H1 (cell line): Measurements from ENCODE around the gene AGPAT3. TPM values are rescaled to one million over a fixed set of nuclear protein-coding genes. Genes with fewer than 3 reads are reported as not detected.
A peak's percentile ranks its signal among the peaks of the same experiment; 100 is the strongest.

Experiments
- CTCF ChIA-PET: fragments of 300-600 bp; sonication (Branson Sonifier 250); formaldehyde crosslinking; loops from one replicate; lab custom pipeline; 2021; ENCODE audit not compliant: partially characterized antibody; lab: Charles Lee
- POLR2A ChIA-PET: fragments of 300-600 bp; sonication (Branson Sonifier 250); formaldehyde crosslinking; loops from one replicate; lab custom pipeline; 2021; ENCODE audit warnings: inconsistent platforms; ENCODE audit not compliant: partially characterized antibody; lab: Charles Lee
- DNase-seq, 2 experiments: peaks; one replicate each; pipeline versions ENCODE4 v3.0.0 to v3.0.0-alpha.2; 2010 to 2022; ENCODE audit warnings: low spot score in 2 of 2, low read depth in 1 of 2, mixed read lengths in 1 of 2
- FAIRE-seq: peaks from 2 replicates; lab custom pipeline; 2011; peaks lifted over from hg19 to GRCh38; lab: Jason Lieb, UNC
- H2AFZ ChIP-seq: 2 replicates; pipeline ENCODE4 v1.8.1; 2012; ENCODE audit warnings: low read length, inconsistent platforms
- H2AK5ac ChIP-seq: 2 replicates; pipeline ENCODE4 v1.6.1; 2013; ENCODE audit warnings: low read depth, low read length
- H2BK120ac ChIP-seq: replicated peaks from 2 replicates; pipeline ENCODE3; 2013; ENCODE audit warnings: low read depth, low read length, inconsistent platforms
- H2BK12ac ChIP-seq: 2 replicates; pipeline ENCODE4 v1.6.1; 2013; ENCODE audit warnings: low read depth, low read length
- H2BK15ac ChIP-seq: 2 replicates; pipeline ENCODE4 v1.6.1; 2013; ENCODE audit warnings: low read length
- H2BK20ac ChIP-seq: 2 replicates; pipeline ENCODE4 v1.6.1; 2013; ENCODE audit warnings: low read length
- H2BK5ac ChIP-seq: 2 replicates; pipeline ENCODE4 v1.6.1; 2013; ENCODE audit warnings: low read depth, low read length
- H3K14ac ChIP-seq: 2 replicates; pipeline ENCODE4 v1.6.1; 2013; ENCODE audit warnings: inconsistent platforms; ENCODE audit not compliant: insufficient read length
- H3K18ac ChIP-seq: 2 replicates; pipeline ENCODE4 v1.6.1; 2013; ENCODE audit warnings: low read length; ENCODE audit errors: extremely low read depth
- H3K23ac ChIP-seq: 2 replicates; pipeline ENCODE4 v1.6.1; 2013; ENCODE audit warnings: inconsistent platforms; ENCODE audit not compliant: insufficient read length
- H3K23me2 ChIP-seq: 2 replicates; pipeline ENCODE4 v1.6.1; 2013; ENCODE audit warnings: low read depth, low read length
- H3K27ac ChIP-seq: 2 replicates; pipeline ENCODE4 v1.6.1; 2011; ENCODE audit warnings: low read depth, low read length, inconsistent platforms
- H3K27me3 ChIP-seq, 4 experiments: replicated peaks in 1 of 4; 1 replicate in 1 of 4; 2 replicates in 3 of 4; pipeline versions ENCODE4 v1.6.1 to v1.8.1; 2011 to 2013; ENCODE audit warnings: low read length in 3 of 4, mild to moderate bottlenecking in 3 of 4, inconsistent platforms in 2 of 4, mixed read lengths in 2 of 4, moderate library complexity in 1 of 4; ENCODE audit not compliant: control insufficient read depth in 3 of 4, insufficient read depth in 3 of 4; ENCODE audit errors: extremely low read depth in 1 of 4
- H3K36me3 ChIP-seq, 4 experiments: 2 replicates each; pipeline versions ENCODE4 v1.6.1 to v1.8.1; 2011 to 2013; ENCODE audit warnings: mild to moderate bottlenecking in 4 of 4, low read length in 3 of 4, moderate library complexity in 2 of 4, control low read depth in 1 of 4, inconsistent platforms in 1 of 4; ENCODE audit not compliant: insufficient read depth in 4 of 4, control insufficient read depth in 2 of 4
- H3K4ac ChIP-seq: replicated peaks from 2 replicates; pipeline ENCODE3; 2013; ENCODE audit warnings: low read length, low read depth, mixed read lengths, inconsistent platforms; ENCODE audit not compliant: insufficient read length
- H3K4me1 ChIP-seq, 4 experiments: replicated peaks in 1 of 4; 1 replicate in 1 of 4; 2 replicates in 3 of 4; pipeline versions ENCODE4 v1.6.1 to v1.8.1; 2011 to 2013; ENCODE audit warnings: low read length in 3 of 4, inconsistent platforms in 2 of 4, mixed read lengths in 1 of 4; ENCODE audit not compliant: insufficient read depth in 4 of 4, control insufficient read depth in 3 of 4
- H3K4me2 ChIP-seq, 2 experiments: 2 replicates each; pipeline versions ENCODE4 v1.6.1 to v1.8.1; 2011 to 2013; ENCODE audit warnings: low read depth in 2 of 2, low read length in 2 of 2, control low read depth in 1 of 2, inconsistent platforms in 1 of 2, mild to moderate bottlenecking in 1 of 2; ENCODE audit not compliant: insufficient read depth in 1 of 2
- H3K4me3 ChIP-seq, 4 experiments: fragments of 200-600, 300-600 bp in 1 of 4; sonication (generic), shearing (Covaris generic), sonication (Bioruptor Twin) in 1 of 4; 2 replicates each; pipeline versions ENCODE4 v1.5.1 to v1.8.1; 2011 to 2016; ENCODE audit warnings: low read length in 4 of 4, low read depth in 3 of 4, control low read depth in 2 of 4, inconsistent platforms in 2 of 4, mild to moderate bottlenecking in 2 of 4, mixed read lengths in 1 of 4, moderate library complexity in 1 of 4; ENCODE audit not compliant: insufficient read depth in 2 of 4; ENCODE audit errors: extremely low read depth in 1 of 4
- H3K56ac ChIP-seq: replicated peaks from 2 replicates; pipeline ENCODE3; 2013; ENCODE audit warnings: low read depth, mild to moderate bottlenecking, mixed read lengths, low read length, inconsistent platforms; ENCODE audit not compliant: insufficient read length
- H3K79me1 ChIP-seq: 2 replicates; pipeline ENCODE4 v1.6.1; 2013; ENCODE audit warnings: low read depth, low read length, control low read depth
- H3K79me2 ChIP-seq, 2 experiments: 2 replicates each; pipeline versions ENCODE4 v1.6.1 to v1.8.1; 2012 to 2013; ENCODE audit warnings: low read length in 2 of 2, mild to moderate bottlenecking in 2 of 2, inconsistent platforms in 1 of 2; ENCODE audit not compliant: insufficient read depth in 2 of 2, control insufficient read depth in 1 of 2
- H3K9ac ChIP-seq, 4 experiments: replicated peaks in 1 of 4; 1 replicate in 1 of 4; 2 replicates in 3 of 4; pipeline versions ENCODE4 v1.6.1 to v1.8.1; 2011 to 2013; ENCODE audit warnings: low read depth in 3 of 4, low read length in 3 of 4, control low read depth in 2 of 4, mild to moderate bottlenecking in 2 of 4, moderate library complexity in 2 of 4, inconsistent platforms in 1 of 4; ENCODE audit errors: extremely low read depth in 1 of 4
- H3K9me3 ChIP-seq, 2 experiments: 2 replicates each; pipeline versions ENCODE4 v1.6.1 to v1.8.1; 2012 to 2013; ENCODE audit warnings: mild to moderate bottlenecking in 2 of 2, moderate library complexity in 2 of 2, control low read depth in 1 of 2, inconsistent platforms in 1 of 2, low read depth in 1 of 2, low read length in 1 of 2, mixed read lengths in 1 of 2; ENCODE audit not compliant: insufficient read depth in 2 of 2
- H4K20me1 ChIP-seq, 2 experiments: replicated peaks in 1 of 2; 2 replicates each; pipeline versions ENCODE3 to v1.8.1; 2011 to 2013; ENCODE audit warnings: inconsistent platforms in 2 of 2, low read length in 2 of 2, mild to moderate bottlenecking in 1 of 2; ENCODE audit not compliant: insufficient read depth in 2 of 2, control insufficient read depth in 1 of 2
- H4K5ac ChIP-seq: 2 replicates; pipeline ENCODE4 v1.6.1; 2013; ENCODE audit warnings: low read length, low read depth, mixed read lengths, inconsistent platforms; ENCODE audit not compliant: insufficient read length
- H4K8ac ChIP-seq: 2 replicates; pipeline ENCODE4 v1.8.0; 2013; ENCODE audit warnings: mild to moderate bottlenecking, moderate library complexity, low read length, inconsistent platforms; ENCODE audit not compliant: insufficient read depth; ENCODE audit errors: extremely low read depth
- H4K91ac ChIP-seq: replicated peaks from 2 replicates; pipeline ENCODE3; 2013; ENCODE audit warnings: low read length, mixed read lengths, inconsistent platforms; ENCODE audit not compliant: insufficient read length
- WGBS, 2 experiments: shearing (Covaris generic) in 1 of 2; methylation state at CpG; one replicate each; pipeline versions ENCODE4 v1.1.6 to v1.1.7; 2013 to 2015; ENCODE audit warnings: low lambda C conversion rate in 2 of 2, mixed read lengths in 2 of 2, inconsistent platforms in 1 of 2, low coverage in 1 of 2, missing lambda C conversion rate in 1 of 2; ENCODE audit not compliant: insufficient replicate concordance in 2 of 2, insufficient coverage in 1 of 2, insufficient read length in 1 of 2; ENCODE audit errors: extremely low coverage in 1 of 2, missing lambda C conversion rate in 1 of 2; 5-methylcytosine and 5-hydroxymethylcytosine counted together
- polyA plus RNA-seq, 7 experiments: library from polyadenylated mRNA; depleted of rRNA in 3 of 7; stranded (reverse) in 5 of 7; unstranded in 2 of 7; fragments of >200 nt in 5 of 7; fragments of 200-250 nt in 2 of 7; gene quantifications; 1 replicate in 5 of 7; 2 replicates in 1 of 7; 4 replicates in 1 of 7; pipeline versions ENCODE4 v1.2.1 to v1.2.3, GENCODE V29; 2011 to 2013; ENCODE audit warnings: missing spikeins in 2 of 7, mixed read lengths in 2 of 7
- total RNA-seq: library from RNA; stranded (reverse); fragmentation: NEBNext Ultra II Directional; extraction: Animal tissue kit (Norgen Biotek cat#: 25700); gene quantifications from 2 replicates; pipeline ENCODE4 v1.2.1, GENCODE V29; 2021

Gene AGPAT3
- total and polyA plus RNA-seq, 2 of the 8 experiments (the other 6 are each of a cell fraction or from before 2014, with no cell fraction given) = 5.8 to 7.3 TPM

GRCh38 chr21:43992121-43992520 lies 127.1 kb downstream of the AGPAT3 start:
- H3K18ac ChIP-seq = no peak overlapping the region
- WGBS, 2 experiments = 88% methylated on average over 11 of the region's 11 CpGs; no CpG with 5 or more reads in 1 of the 2 experiments
- no peak overlapping the region for H3K23ac ChIP-seq
- DNase-seq = no peak
- FAIRE-seq = no peak
- H2BK12ac ChIP-seq = no peak overlapping the region
- peak overlapping the region; percentile 48; the same call in 1 of the 2 replicates for H4K8ac ChIP-seq
- peaks cover 0 to 2% of the 10 kb centered on the region in 2 experiments for H4K20me1 ChIP-seq
- H2BK5ac ChIP-seq = no peak overlapping the region
- no peaks in the 10 kb centered on the region for H3K9me3 ChIP-seq
- H2AFZ ChIP-seq = no peak overlapping the region
- H3K79me2 ChIP-seq = no peaks in the 10 kb centered on the region
- no peak overlapping the region for H4K5ac ChIP-seq
- H3K4me1 ChIP-seq = no peaks in the 10 kb centered on the region
- no peak overlapping the region for H3K4me3 ChIP-seq
- ChIA-PET POLR2A (interaction anchor here (0.6 to 1.2 kb wide), 2 partner anchors 103 to 233 kb away, joined by 3 read pairs; no protein-coding TSS in a partner anchor), CTCF (interaction anchor here (0.7 to 1.1 kb wide), 4 partner anchors 10 to 53 kb away, joined by 3 to 4 read pairs (median 4); no protein-coding TSS in a partner anchor)
- H2AK5ac ChIP-seq = no peak overlapping the region
- H3K4me2 ChIP-seq = no peak overlapping the region
- H4K91ac ChIP-seq = no peak overlapping the region
- no peak overlapping the region for H3K27ac ChIP-seq
- no peak overlapping the region for H2BK20ac ChIP-seq
- H3K36me3 ChIP-seq = no peaks in the 10 kb centered on the region
- no peak overlapping the region for H3K14ac ChIP-seq
- H3K79me1 ChIP-seq = no peaks in the 10 kb centered on the region
- H3K4ac ChIP-seq = no peak overlapping the region
- no peak overlapping the region for H3K56ac ChIP-seq
- no peak overlapping the region for H3K9ac ChIP-seq
- no peaks in the 10 kb centered on the region for H3K23me2 ChIP-seq
- H2BK15ac ChIP-seq = no peak overlapping the region
- H2BK120ac ChIP-seq = no peak overlapping the region
- no peaks in the 10 kb centered on the region for H3K27me3 ChIP-seq
